Esophagus muscularis mucosa (tissue), 3 donors: ENCODE results near the gene RTP4.

Source experiments
- CTCF ChIP-seq, 3 experiments: fragments of 200-600 bp in 2 of 3; fragments of 450-650 bp in 1 of 3; sonication (generic) in 2 of 3; IDR thresholded peaks; one replicate each; pipeline ENCODE4 v1.5.1; 2017 to 2019; ENCODE audit warnings: antibody characterized with exemption in 3 of 3, mild to moderate bottlenecking in 2 of 3, moderate library complexity in 1 of 3
- POLR2A ChIP-seq: fragments of 450-650 bp; IDR thresholded peaks from one replicate; pipeline ENCODE4 v1.6.1; 2017; ENCODE audit warnings: antibody characterized with exemption, moderate library complexity, mild to moderate bottlenecking, low read depth

- TF ChIP-seq CTCF (IDR thresholded peaks at IDR 0.05) (no peak), POLR2A (no peak)
Observed at GRCh38 chr3:187401856-187402255, 33.7 kb downstream of the RTP4 start.
